GM18508 (cell line): ENCODE data around the gene FIZ1.

Source experiments
- ATAC-seq: cut with Tn5 transposase; IDR thresholded peaks from one replicate; pipeline ENCODE4 v1.9.1; 2021; ENCODE audit warnings: moderate number of reproducible peaks; ENCODE audit not compliant: insufficient read depth, unreplicated experiment

The FIZ1 gene

GRCh38 chr19:55546822-55547614 is 52.3 kb downstream of the FIZ1 start:
- ATAC-seq: no peak

GRCh38 chr19:55546011-55546410 is 53.3 kb downstream of the FIZ1 start:
- ATAC-seq: no peak

- ATAC-seq: no peak
These were observed 53.9 kb downstream of the FIZ1 start, which contains the start of gene SBK3 for GRCh38 chr19:55545443-55545842. Gene SBK3 (minus strand): TSS chr19:55545543. CDS start chr19:55545543, 0 bp downstream.

GRCh38 chr19:55544776-55545439 is 54.4 kb downstream of the FIZ1 start:
- no peak for ATAC-seq

- ATAC-seq: no peak
These were observed 55.3 kb downstream of the FIZ1 start for GRCh38 chr19:55544014-55544413.

- no peak for ATAC-seq
These were observed 55.8 kb downstream of the FIZ1 start for GRCh38 chr19:55543567-55543966.

- ATAC-seq: no peak
These were observed 56.9 kb downstream of the FIZ1 start for GRCh38 chr19:55542292-55542855.
